Measurements from ENCODE around the gene LHPP. TPM values are rescaled to one million over a fixed set of nuclear protein-coding genes. Genes with fewer than 3 reads are reported as not detected.
A peak's percentile ranks its signal among the peaks of the same experiment; 100 is the strongest.

Gene LHPP
- total and polyA plus RNA-seq, 8 donors, result 12.2 to 26.8 (median 15.0) TPM

GRCh38 chr10:124416733-124417132, 44.9 kb upstream of the LHPP start:
- peak in 2 of 4 donors; percentile 26 to 67 for DNase-seq
- TF ChIP-seq CTCF (IDR thresholded peaks at IDR 0.05), result no peak
- H3K27ac ChIP-seq, result no peak overlapping the region
- H3K9me3 ChIP-seq, result no peaks in the 10 kb centered on the region
- intact Hi-C loops (cut with DNase I), result no loop called here
- no peak for ATAC-seq
- peaks cover 10 to 47% of the 10 kb centered on the region in 2 donors for H3K4me1 ChIP-seq
- no peak overlapping the region for H3K4me3 ChIP-seq
- H3K36me3 ChIP-seq, result peaks cover 0 to 3% of the 10 kb centered on the region in 2 donors
- H3K27me3 ChIP-seq, result peaks cover 0 to 27% of the 10 kb centered on the region in 2 donors

GRCh38 chr10:124417895-124418725, 43.5 kb upstream of the LHPP start:
- Histone ChIP-seq H3K27me3 (peaks cover 0 to 41% of the 10 kb centered on the region in 2 donors), H3K4me3 (peak overlapping the region; percentile 73 to 87), H3K36me3 (no peaks in the 10 kb centered on the region), H3K27ac (peak overlapping the region; percentile 76 to 90), H3K9me3 (no peaks in the 10 kb centered on the region), H3K4me1 (peaks cover 10 to 47% of the 10 kb centered on the region in 2 donors)
- TF ChIP-seq CTCF (IDR thresholded peaks at IDR 0.05), result no peak
- peak; percentile 59 for ATAC-seq
- intact Hi-C loops (cut with DNase I), result no loop called here
- DNase-seq, result peak; percentile 51 to 89 (median 64)

GRCh38 chr10:124418726-124419501, 42.7 kb upstream of the LHPP start, which contains the start of gene OAT:
TSS of gene OAT (minus strand) at chr10:124418923. CDS start at chr10:124412171, 6,752 bp downstream.
- no peak for TF ChIP-seq CTCF (IDR thresholded peaks at IDR 0.05)
- H3K36me3 ChIP-seq, result no peaks in the 10 kb centered on the region
- peak within 1 kb of the TSS; percentile 76 to 90 for H3K27ac ChIP-seq
- peak within 1 kb of the TSS; percentile 73 to 87 for H3K4me3 ChIP-seq
- H3K9me3 ChIP-seq, result no peaks in the 10 kb centered on the region
- peaks cover 0 to 41% of the 10 kb centered on the region in 2 donors for H3K27me3 ChIP-seq
- H3K4me1 ChIP-seq, result peaks cover 7 to 47% of the 10 kb centered on the region in 2 donors
- DNase-seq (peak; percentile 93 to 99 (median 97)), ATAC-seq (peak; percentile 97)
- intact Hi-C loops (cut with DNase I), result no loop called here

GRCh38 chr10:124419635-124420034, 42.0 kb upstream of the LHPP start:
- no peak overlapping the region for H3K27ac ChIP-seq
- peaks cover 0 to 41% of the 10 kb centered on the region in 2 donors for H3K27me3 ChIP-seq
- no peaks in the 10 kb centered on the region for H3K9me3 ChIP-seq
- intact Hi-C loops (cut with DNase I), result no loop called here
- H3K36me3 ChIP-seq, result no peaks in the 10 kb centered on the region
- no peak for TF ChIP-seq CTCF (IDR thresholded peaks at IDR 0.05)
- H3K4me3 ChIP-seq, result no peak overlapping the region
- H3K4me1 ChIP-seq, result peaks cover under 1 to 43% of the 10 kb centered on the region in 2 donors
- DNase-seq, result no peak
- no peak for ATAC-seq

GRCh38 chr10:124420254-124420653, 41.4 kb upstream of the LHPP start:
- TF ChIP-seq CTCF (IDR thresholded peaks at IDR 0.05), result no peak
- H3K27ac ChIP-seq, result no peak overlapping the region
- peaks cover 0 to 37% of the 10 kb centered on the region in 2 donors for H3K4me1 ChIP-seq
- ATAC-seq, result no peak
- no peaks in the 10 kb centered on the region for H3K9me3 ChIP-seq
- H3K36me3 ChIP-seq, result no peaks in the 10 kb centered on the region
- intact Hi-C loops (cut with DNase I), result no loop called here
- no peak for DNase-seq
- peaks cover 0 to 41% of the 10 kb centered on the region in 2 donors for H3K27me3 ChIP-seq
- no peak overlapping the region for H3K4me3 ChIP-seq

Data from left lung (tissue), 10 donors.